HG03139 (cell line): Measurements from ENCODE around the gene ADIG.
"Not testable (repeated sequence)": the region's sequence is repeated elsewhere in the genome, so short reads cannot be mapped to it uniquely, and the experiment has no call there.

ENCODE experiments used
- ATAC-seq: cut with Tn5 transposase; IDR thresholded peaks from one replicate; pipeline ENCODE4 v1.9.1; 2021; ENCODE audit not compliant: unreplicated experiment

The ADIG gene

GRCh38 chr20:38569747-38570525 is 11.1 kb upstream of the ADIG start:
- ATAC-seq: no peak

GRCh38 chr20:38573413-38573812 is 7.6 kb upstream of the ADIG start:
- no peak for ATAC-seq

GRCh38 chr20:38579219-38579910 is 1.6 kb upstream of the ADIG start:
- ATAC-seq: no peak

- ATAC-seq: no peak
Observed at GRCh38 chr20:38579921-38580320, 1.1 kb upstream of the ADIG start.

GRCh38 chr20:38581830-38582358 is 897 bp downstream of the ADIG start:
- ATAC-seq: no peak

- ATAC-seq: no peak
Observed at GRCh38 chr20:38583306-38583705, 2.3 kb downstream of the ADIG start.

GRCh38 chr20:38584099-38584763 is 3.2 kb downstream of the ADIG start:
- ATAC-seq: no peak

- ATAC-seq: no peak
Observed at GRCh38 chr20:38585404-38586180, 4.6 kb downstream of the ADIG start.

GRCh38 chr20:38586181-38586525 is 5.2 kb downstream of the ADIG start:
- ATAC-seq: no peak

GRCh38 chr20:38588303-38588702 is 7.3 kb downstream of the ADIG start:
- ATAC-seq: no peak

GRCh38 chr20:38589351-38589750 is 8.4 kb downstream of the ADIG start:
- no peak for ATAC-seq

- ATAC-seq: no peak
Observed at GRCh38 chr20:38589967-38590675, 9.1 kb downstream of the ADIG start.

GRCh38 chr20:38590676-38591473 is 9.9 kb downstream of the ADIG start:
- no peak for ATAC-seq

- ATAC-seq: no peak
Observed at GRCh38 chr20:38591474-38592410, 10.7 kb downstream of the ADIG start.

GRCh38 chr20:38592411-38592790 is 11.4 kb downstream of the ADIG start:
- not testable (repeated sequence) for ATAC-seq

- ATAC-seq: not testable (repeated sequence)
Observed at GRCh38 chr20:38594281-38594680, 13.3 kb downstream of the ADIG start.

GRCh38 chr20:38595886-38596285 is 14.9 kb downstream of the ADIG start:
- ATAC-seq: not testable (repeated sequence)

- no peak for ATAC-seq
Observed at GRCh38 chr20:38599410-38599882, 18.4 kb downstream of the ADIG start.
